Caco-2 (cell line): ENCODE results near the gene ARHGEF5. TPM values are rescaled to one million over a fixed set of nuclear protein-coding genes. Genes with fewer than 3 reads are reported as not detected.
"Not testable (repeated sequence)": the region's sequence is repeated elsewhere in the genome, so short reads cannot be mapped to it uniquely, and the experiment has no call there.

Experiments
- Bru-seq: library from RNA; stranded (reverse); fragments of 400-500 nt; gene quantifications from one replicate; lab custom pipeline; 2021; lab: Mats Ljungman, UMichigan
- BruChase-seq, 2 experiments: library from RNA; stranded (reverse); fragments of 400-500 nt; gene quantifications; one replicate each; lab custom pipeline; 2021; lab: Mats Ljungman, UMichigan
- BruUV-seq: library from RNA; stranded (reverse); fragments of 400-500 nt; replicated peaks from 2 replicates; lab custom pipeline; 2021; lab: Mats Ljungman, UMichigan
- CTCF ChIA-PET: fragments of 300-600 bp; sonication (Branson Sonifier 250); formaldehyde crosslinking; loops from one replicate; lab custom pipeline; 2022; ENCODE audit warnings: antibody characterized with exemption; lab: Charles Lee
- POLR2A ChIA-PET: fragments of 300-600 bp; sonication (Branson Sonifier 250); formaldehyde crosslinking; loops from one replicate; lab custom pipeline; 2022; ENCODE audit warnings: antibody characterized with exemption; lab: Charles Lee
- DNase-seq, 2 experiments: peaks; one replicate each; pipeline versions ENCODE4 v3.0.0 to v3.0.0-alpha.2; 2020 to 2022
- H3K27me3 ChIP-seq: replicated peaks from 2 replicates; pipeline ENCODE4 v1.6.0; 2011; ENCODE audit warnings: low read length; ENCODE audit not compliant: control insufficient read depth, insufficient read depth
- H3K36me3 ChIP-seq: 2 replicates; pipeline ENCODE4 v1.5.1; 2011; ENCODE audit warnings: low read length; ENCODE audit not compliant: control insufficient read depth, insufficient read depth
- H3K4me1 ChIP-seq: fragments of 250-450 bp; sonication (Bioruptor Pico); 2 replicates; pipeline ENCODE4 v1.5.1; 2020; ENCODE audit warnings: mild to moderate bottlenecking
- H3K4me3 ChIP-seq: 2 replicates; pipeline ENCODE4 v1.5.1; 2011; ENCODE audit warnings: low read depth, mild to moderate bottlenecking, control low read depth, low read length
- H3K9me3 ChIP-seq: fragments of 250-450 bp; sonication (Bioruptor Pico); 2 replicates; pipeline ENCODE4 v1.5.1; 2020; ENCODE audit warnings: mild to moderate bottlenecking, moderate library complexity
- H3K27ac Mint-ChIP-seq: one replicate; pipeline ENCODE4 v1.8.0; 2022; ENCODE audit warnings: mixed read lengths; ENCODE audit not compliant: unreplicated experiment
- H3K27me3 Mint-ChIP-seq: one replicate; pipeline ENCODE4 v1.8.0; 2022; ENCODE audit warnings: mixed read lengths; ENCODE audit not compliant: insufficient read depth, unreplicated experiment
- H3K36me3 Mint-ChIP-seq: one replicate; pipeline ENCODE4 v1.8.0; 2022; ENCODE audit warnings: mild to moderate bottlenecking, mixed read lengths; ENCODE audit not compliant: insufficient read depth, unreplicated experiment
- H3K4me1 Mint-ChIP-seq: one replicate; pipeline ENCODE4 v1.8.0; 2022; ENCODE audit warnings: low read depth, mixed read lengths; ENCODE audit not compliant: unreplicated experiment
- H3K4me3 Mint-ChIP-seq: one replicate; pipeline ENCODE4 v1.8.0; 2022; ENCODE audit warnings: mild to moderate bottlenecking, moderate library complexity, mixed read lengths; ENCODE audit not compliant: unreplicated experiment
- H3K9me3 Mint-ChIP-seq: one replicate; pipeline ENCODE4 v1.8.0; 2022; ENCODE audit warnings: mixed read lengths; ENCODE audit not compliant: unreplicated experiment
- intact Hi-C: fragments of 100-400 bp; cut with micrococcal nuclease; formaldehyde crosslinking; loops from one replicate; pipeline ENCODE4 v1.10.0; 2022; ENCODE audit not compliant: unreplicated experiment
- long read RNA-seq: library from polyadenylated mRNA; stranded (forward); transcript quantifications from one replicate; pipeline ENCODE4 v2.0.0, GENCODE V29; 2022
- total RNA-seq: library from RNA; stranded (reverse); gene quantifications from 2 replicates; pipeline ENCODE4 v1.2.3, GENCODE V29; 2022

The ARHGEF5 gene
- total RNA-seq (21.4 and 26.4 TPM in 2 replicates), Bru-seq, nascent RNA (percentile 64 among the genes with signal in this experiment), BruChase-seq, experiment 1, labeled RNA remaining after a 2-hour chase (percentile 70 among the genes with signal in this experiment), BruChase-seq, experiment 2, labeled RNA remaining after a 6-hour chase (percentile 66 among the genes with signal in this experiment)
- long read RNA-seq, partial matches to known transcripts = 4 of 7 reads
- long read RNA-seq, other reads (novel, unspliced or antisense) = 3 of 7 reads

- H3K9me3 Mint-ChIP-seq, H3K36me3 ChIP-seq, DNase-seq, H3K27me3 ChIP-seq, POLR2A ChIA-PET, intact Hi-C loops, H3K27ac Mint-ChIP-seq, H3K4me1 Mint-ChIP-seq, H3K4me1 ChIP-seq, H3K27me3 Mint-ChIP-seq, CTCF ChIA-PET, H3K36me3 Mint-ChIP-seq, H3K9me3 ChIP-seq, BruUV-seq: not testable (repeated sequence)
- H3K4me3 Mint-ChIP-seq = peak within 1 kb of the TSS; percentile 78
- peak within 1 kb of the TSS; percentile 22 for H3K4me3 ChIP-seq
These were observed at the start of gene ARHGEF5 for GRCh38 chr7:144355176-144355822. TSS of gene ARHGEF5 (plus strand) at chr7:144355402. CDS start at chr7:144362670, 7,268 bp downstream.

DNA sequence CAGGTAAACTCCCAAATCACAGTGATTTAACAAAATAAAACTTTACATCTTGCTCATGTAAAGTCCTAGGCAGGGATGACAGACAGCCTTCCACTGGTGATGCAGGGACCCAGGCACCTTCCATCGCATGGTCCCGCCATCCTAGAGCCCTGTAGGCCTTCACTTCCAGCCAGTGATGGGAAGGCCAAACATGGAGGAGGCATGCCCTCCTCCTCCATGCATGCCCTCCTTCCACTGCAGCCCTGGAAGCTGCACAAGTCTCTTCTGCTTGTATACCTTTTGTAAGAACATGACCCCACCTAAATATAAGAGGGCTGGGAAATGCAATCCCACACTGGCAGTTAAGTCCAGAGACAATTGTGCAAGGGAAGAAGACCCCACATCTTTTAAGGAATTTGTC, 45.5 kb upstream of the ARHGEF5 start:
- H3K27ac Mint-ChIP-seq, POLR2A ChIA-PET, BruUV-seq, H3K9me3 ChIP-seq, H3K4me3 Mint-ChIP-seq, H3K4me1 Mint-ChIP-seq, DNase-seq, H3K9me3 Mint-ChIP-seq, H3K4me1 ChIP-seq, H3K4me3 ChIP-seq, H3K36me3 Mint-ChIP-seq, H3K27me3 ChIP-seq, H3K27me3 Mint-ChIP-seq, CTCF ChIA-PET, intact Hi-C loops, H3K36me3 ChIP-seq: not testable (repeated sequence)

DNA sequence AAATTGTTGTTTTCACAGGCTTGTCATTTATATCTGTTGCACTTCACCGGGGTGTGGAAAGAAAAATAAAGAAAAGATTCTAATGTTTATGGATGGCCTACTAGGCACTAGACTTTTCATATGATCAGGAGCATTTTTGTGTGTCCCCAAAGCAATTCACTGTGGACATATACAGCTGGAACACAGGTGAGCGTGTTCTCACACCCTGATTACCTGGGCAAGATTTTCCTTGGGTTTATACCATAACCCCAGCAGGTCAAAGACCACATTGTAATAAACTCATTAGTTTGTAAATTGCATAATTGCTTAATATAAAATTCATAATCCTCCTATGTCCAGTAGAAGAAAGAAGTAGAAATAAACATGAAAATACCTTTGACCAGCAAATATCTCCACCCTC, 44.0 kb upstream of the ARHGEF5 start:
- POLR2A ChIA-PET, H3K27me3 Mint-ChIP-seq, BruUV-seq, H3K27ac Mint-ChIP-seq, H3K9me3 ChIP-seq, DNase-seq, H3K4me1 ChIP-seq, intact Hi-C loops, H3K27me3 ChIP-seq, H3K4me3 ChIP-seq, H3K9me3 Mint-ChIP-seq, H3K36me3 ChIP-seq, CTCF ChIA-PET, H3K36me3 Mint-ChIP-seq, H3K4me3 Mint-ChIP-seq, H3K4me1 Mint-ChIP-seq: not testable (repeated sequence)

GRCh38 chr7:144311872-144312469, 43.2 kb upstream of the ARHGEF5 start, which contains the start of gene OR2A1:
TSS of gene OR2A1 (plus strand) at chr7:144312419. CDS start at chr7:144318125, 5,706 bp downstream.
- H3K9me3 Mint-ChIP-seq, intact Hi-C loops, H3K27me3 Mint-ChIP-seq, H3K27ac Mint-ChIP-seq, H3K4me3 Mint-ChIP-seq, CTCF ChIA-PET, POLR2A ChIA-PET, H3K9me3 ChIP-seq, DNase-seq, H3K27me3 ChIP-seq, H3K4me3 ChIP-seq, BruUV-seq, H3K4me1 ChIP-seq, H3K36me3 ChIP-seq, H3K36me3 Mint-ChIP-seq, H3K4me1 Mint-ChIP-seq: not testable (repeated sequence)

DNA sequence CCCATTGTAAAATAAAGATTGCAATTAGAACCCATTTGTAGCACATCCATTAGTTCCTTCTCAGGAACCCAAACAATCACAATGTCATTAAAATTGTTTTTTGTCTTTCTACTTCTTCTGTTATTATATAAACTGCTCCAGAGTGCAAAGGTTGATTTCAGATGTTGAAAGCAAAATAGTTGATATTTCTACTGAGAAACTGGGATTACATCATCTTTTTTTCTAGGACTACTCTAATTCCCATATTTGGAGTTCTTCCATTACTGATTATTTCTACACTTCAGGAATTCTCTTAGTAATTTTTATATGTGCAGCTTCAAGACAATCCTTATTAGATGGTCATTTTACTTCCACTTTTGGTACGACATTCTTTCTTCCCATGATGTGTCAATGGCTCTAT, 37.7 kb upstream of the ARHGEF5 start:
- H3K27me3 ChIP-seq, intact Hi-C loops, H3K9me3 ChIP-seq, BruUV-seq, H3K4me3 ChIP-seq, H3K27me3 Mint-ChIP-seq, H3K36me3 ChIP-seq, H3K4me1 ChIP-seq, CTCF ChIA-PET, H3K36me3 Mint-ChIP-seq, POLR2A ChIA-PET, DNase-seq, H3K4me1 Mint-ChIP-seq, H3K4me3 Mint-ChIP-seq, H3K27ac Mint-ChIP-seq, H3K9me3 Mint-ChIP-seq: not testable (repeated sequence)

GRCh38 chr7:144319547-144319946, 35.7 kb upstream of the ARHGEF5 start:
- POLR2A ChIA-PET, CTCF ChIA-PET, DNase-seq, H3K9me3 Mint-ChIP-seq, H3K27me3 Mint-ChIP-seq, H3K4me3 Mint-ChIP-seq, H3K4me1 Mint-ChIP-seq, H3K27ac Mint-ChIP-seq, H3K36me3 ChIP-seq, H3K36me3 Mint-ChIP-seq, BruUV-seq, H3K4me1 ChIP-seq, H3K27me3 ChIP-seq, H3K9me3 ChIP-seq, H3K4me3 ChIP-seq, intact Hi-C loops: not testable (repeated sequence)
